IMR-90 (cell line): ENCODE data around the gene IFRD2. TPM values are rescaled to one million over a fixed set of nuclear protein-coding genes. Genes with fewer than 3 reads are reported as not detected.

Experiments used
- ATAC-seq: fragments of 200-7000 bp; cut with Tn5 transposase; 2 replicates; pipeline ENCODE4 v1.9.1; 2020; ENCODE audit warnings: low read depth, mild to moderate bottlenecking, moderate library complexity
- BruUV-seq: library from RNA; stranded (reverse); fragments of 400-500 nt; replicated peaks from 2 replicates; lab custom pipeline; 2021; lab: Mats Ljungman, UMichigan
- CTCF ChIA-PET: fragments of 300-600 bp; formaldehyde crosslinking; extraction: SDS; loops from one replicate; lab custom pipeline; 2021; ENCODE audit warnings: antibody characterized with exemption; lab: Yijun Ruan, JAX
- POLR2A ChIA-PET: fragments of 300-600 bp; sonication (Branson Sonifier 250); formaldehyde crosslinking; loops from one replicate; lab custom pipeline; 2022; ENCODE audit warnings: antibody characterized with exemption; ENCODE audit not compliant: unreplicated experiment; lab: Charles Lee
- DNase-seq: peaks from one replicate; pipeline ENCODE4 v3.0.0; 2013
- H2AFZ ChIP-seq: replicated peaks from 2 replicates; pipeline ENCODE3; 2013; ENCODE audit warnings: low read length, mild to moderate bottlenecking; ENCODE audit not compliant: poor library complexity
- H2AK5ac ChIP-seq: 2 replicates; pipeline ENCODE4 v1.6.1; 2013; ENCODE audit warnings: low read depth, low read length, inconsistent platforms
- H2AK9ac ChIP-seq: replicated peaks from 2 replicates; pipeline ENCODE3; 2013; ENCODE audit warnings: mild to moderate bottlenecking, low read depth, low read length, moderate library complexity; ENCODE audit not compliant: poor library complexity
- H2BK120ac ChIP-seq: 2 replicates; pipeline ENCODE4 v1.6.1; 2013; ENCODE audit warnings: low read depth, low read length, inconsistent platforms
- H2BK15ac ChIP-seq: 3 replicates; pipeline ENCODE4 v1.6.1; 2013; ENCODE audit warnings: low read depth, low read length, inconsistent platforms
- H2BK20ac ChIP-seq: 2 replicates; pipeline ENCODE4 v1.6.1; 2013; ENCODE audit warnings: low read depth, mild to moderate bottlenecking, inconsistent platforms, low read length, moderate library complexity
- H2BK5ac ChIP-seq: 2 replicates; pipeline ENCODE4 v1.6.1; 2013; ENCODE audit warnings: mild to moderate bottlenecking, low read depth, low read length, inconsistent platforms; ENCODE audit not compliant: poor library complexity, severe bottlenecking
- H3K14ac ChIP-seq: replicated peaks from 2 replicates; pipeline ENCODE4 v1.6.1; 2013; ENCODE audit warnings: low read depth, low read length, inconsistent platforms
- H3K18ac ChIP-seq: 2 replicates; pipeline ENCODE4 v1.6.1; 2013; ENCODE audit warnings: low read depth, low read length, control low read depth
- H3K23ac ChIP-seq: 2 replicates; pipeline ENCODE4 v1.6.1; 2013; ENCODE audit warnings: low read depth, low read length, inconsistent platforms
- H3K27ac ChIP-seq: 2 replicates; pipeline ENCODE4 v1.5.1; 2013; ENCODE audit warnings: mild to moderate bottlenecking, control low read depth, low read length; ENCODE audit not compliant: insufficient read depth
- H3K27me3 ChIP-seq: 2 replicates; pipeline ENCODE4 v1.6.1; 2013; ENCODE audit warnings: low read length; ENCODE audit not compliant: control insufficient read depth, insufficient read depth
- H3K36me3 ChIP-seq: 2 replicates; pipeline ENCODE4 v1.6.1; 2013; ENCODE audit warnings: low read length, mixed read lengths; ENCODE audit not compliant: control insufficient read depth, insufficient read depth
- H3K4ac ChIP-seq: 2 replicates; pipeline ENCODE4 v1.6.1; 2013; ENCODE audit warnings: low read depth, low read length, inconsistent platforms
- H3K4me1 ChIP-seq: 2 replicates; pipeline ENCODE4 v1.6.1; 2013; ENCODE audit warnings: low read length, mixed read lengths; ENCODE audit not compliant: control insufficient read depth, insufficient read depth
- H3K4me2 ChIP-seq: 2 replicates; pipeline ENCODE4 v1.6.1; 2013; ENCODE audit warnings: low read depth, mild to moderate bottlenecking, control low read depth, low read length, moderate library complexity
- H3K4me3 ChIP-seq: 2 replicates; pipeline ENCODE4 v1.5.1; 2013; ENCODE audit warnings: low read depth, mild to moderate bottlenecking, control low read depth, low read length, moderate library complexity; ENCODE audit not compliant: insufficient read depth
- H3K56ac ChIP-seq: 2 replicates; pipeline ENCODE4 v1.6.1; 2013; ENCODE audit warnings: low read length, inconsistent platforms; ENCODE audit not compliant: insufficient read depth; ENCODE audit errors: extremely low read depth
- H3K79me1 ChIP-seq, 2 experiments: 2 replicates each; pipeline ENCODE4 v1.6.1; 2013; ENCODE audit warnings: low read length in 2 of 2, inconsistent platforms in 1 of 2, low read depth in 1 of 2
- H3K9ac ChIP-seq: 2 replicates; pipeline ENCODE4 v1.6.1; 2013; ENCODE audit warnings: low read depth, low read length, control low read depth
- H3K9me1 ChIP-seq: 2 replicates; pipeline ENCODE4 v1.6.1; 2013; ENCODE audit warnings: low read length, inconsistent platforms; ENCODE audit not compliant: insufficient read depth
- H3K9me3 ChIP-seq: 2 replicates; pipeline ENCODE4 v1.6.1; 2013; ENCODE audit warnings: low read length; ENCODE audit not compliant: control insufficient read depth, insufficient read depth
- H4K20me1 ChIP-seq: 2 replicates; pipeline ENCODE4 v1.6.1; 2013; ENCODE audit warnings: low read length, inconsistent platforms; ENCODE audit not compliant: insufficient read depth
- H4K5ac ChIP-seq: 2 replicates; pipeline ENCODE4 v1.6.1; 2013; ENCODE audit warnings: mild to moderate bottlenecking, low read depth, low read length, control low read depth
- H4K8ac ChIP-seq, 2 experiments: 2 replicates each; pipeline ENCODE4 v1.6.1; 2013; ENCODE audit warnings: low read depth in 2 of 2, low read length in 2 of 2, control low read depth in 1 of 2, inconsistent platforms in 1 of 2
- H4K91ac ChIP-seq: 2 replicates; pipeline ENCODE4 v1.6.1; 2013; ENCODE audit warnings: low read depth, low read length, inconsistent platforms; ENCODE audit not compliant: insufficient read depth
- BHLHE40 ChIP-seq: fragments of 150-350 bp; IDR thresholded peaks from 2 replicates; pipeline ENCODE4 v1.6.1; 2016; ENCODE audit warnings: mild to moderate bottlenecking, low read depth, low read length
- CEBPB ChIP-seq: IDR thresholded peaks from 2 replicates; pipeline ENCODE4 v1.6.1; 2012; ENCODE audit warnings: low read depth, low read length, improper control_type of control experiment
- CHD1 ChIP-seq: IDR thresholded peaks from 2 replicates; pipeline ENCODE4 v1.6.1; 2012; ENCODE audit warnings: low read depth, low read length, improper control_type of control experiment
- MAFK ChIP-seq: IDR thresholded peaks from 2 replicates; pipeline ENCODE4 v1.6.1; 2012; ENCODE audit warnings: low read depth, low read length, improper control_type of control experiment
- RAD21 ChIP-seq: IDR thresholded peaks from 2 replicates; pipeline ENCODE4 v1.6.1; 2012; ENCODE audit warnings: low read length, improper control_type of control experiment
- RCOR1 ChIP-seq: IDR thresholded peaks from 2 replicates; pipeline ENCODE4 v1.6.1; 2012; ENCODE audit warnings: mild to moderate bottlenecking, low read length, improper control_type of control experiment; ENCODE audit not compliant: insufficient replicate concordance
- RFX5 ChIP-seq: IDR thresholded peaks from 2 replicates; pipeline ENCODE4 v1.8.0; 2012; ENCODE audit warnings: low read depth, mild to moderate bottlenecking, low read length, moderate library complexity
- WGBS, 2 experiments: methylation state at CpG; one replicate each; pipeline versions ENCODE4 v1.1.5 to v1.1.7; 2013; ENCODE audit warnings: missing lambda C conversion rate in 2 of 2; ENCODE audit not compliant: insufficient read length in 1 of 2; ENCODE audit errors: extremely low coverage in 2 of 2; 5-methylcytosine and 5-hydroxymethylcytosine counted together
- dilution Hi-C: fragments of 300-500 bp; cut with HindIII; formaldehyde crosslinking; loops from one replicate; pipeline ENCODE4 v1.14.3; 2018; ENCODE audit warnings: low sequenced_read_pairs; ENCODE audit not compliant: unreplicated experiment
- in situ Hi-C: fragments of 300-500 bp; cut with MboI; formaldehyde crosslinking; loops from 3 replicates; pipeline ENCODE4 v1.14.3; 2019; ENCODE audit warnings: low sequenced_read_pairs, inconsistent platforms, mixed read lengths
- intact Hi-C: fragments of 100-400 bp; cut with micrococcal nuclease; formaldehyde crosslinking; loops from 2 replicates; pipeline ENCODE4 v1.10.0; 2022
- polyA plus RNA-seq, 3 experiments: library from polyadenylated mRNA; depleted of rRNA; stranded (reverse); fragments of >200 nt; gene quantifications; 2 replicates each; pipeline ENCODE4 v1.2.3, GENCODE V29; 2012; ENCODE audit warnings: low replicate concordance in 1 of 3
- total RNA-seq: library from RNA; depleted of rRNA; stranded (reverse); fragments of >200 nt; gene quantifications from 2 replicates; pipeline ENCODE4 v1.2.3, GENCODE V29; 2012
- TF ChIP-seq, protein P1 (sequence below): conservative IDR thresholded peaks from 2 replicates; pipeline ENCODE4 v1.5.1; 2012; ENCODE audit warnings: mild to moderate bottlenecking, low read depth, low read length, improper control_type of control experiment
- TF ChIP-seq, protein P2 (sequence below): fragments of 150-350 bp; IDR thresholded peaks from 2 replicates; pipeline ENCODE4 v1.6.1; 2017; ENCODE audit warnings: mild to moderate bottlenecking, antibody characterized with exemption, low read length, low read depth

Gene IFRD2
- total and polyA plus RNA-seq, 2 of the 4 experiments (the other 2 are of a cell fraction): 52.7 to 79.1 TPM

DNA sequence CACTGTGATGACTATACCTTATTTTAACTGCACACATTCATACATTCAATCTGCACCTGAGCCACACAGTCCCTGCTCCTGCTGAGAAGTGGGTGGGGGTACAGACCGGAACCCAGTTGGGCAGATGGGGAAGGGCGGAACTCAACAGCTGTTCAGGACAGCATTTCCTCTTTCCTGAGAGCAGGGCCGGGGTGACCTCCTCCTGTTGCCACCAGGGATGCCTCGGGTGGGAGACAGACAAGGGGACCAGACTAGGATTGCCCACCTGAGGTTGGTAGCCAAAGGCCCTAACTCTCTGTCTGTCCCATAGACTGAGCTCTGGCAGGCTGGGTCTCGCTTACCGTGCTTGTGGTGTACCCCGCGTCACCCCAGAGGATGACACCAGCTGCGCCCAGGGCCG is 26.4 kb upstream of the IFRD2 start (continued):
- TF ChIP-seq RFX5: no peak
- no peak for TF ChIP-seq CHD1

DNA sequence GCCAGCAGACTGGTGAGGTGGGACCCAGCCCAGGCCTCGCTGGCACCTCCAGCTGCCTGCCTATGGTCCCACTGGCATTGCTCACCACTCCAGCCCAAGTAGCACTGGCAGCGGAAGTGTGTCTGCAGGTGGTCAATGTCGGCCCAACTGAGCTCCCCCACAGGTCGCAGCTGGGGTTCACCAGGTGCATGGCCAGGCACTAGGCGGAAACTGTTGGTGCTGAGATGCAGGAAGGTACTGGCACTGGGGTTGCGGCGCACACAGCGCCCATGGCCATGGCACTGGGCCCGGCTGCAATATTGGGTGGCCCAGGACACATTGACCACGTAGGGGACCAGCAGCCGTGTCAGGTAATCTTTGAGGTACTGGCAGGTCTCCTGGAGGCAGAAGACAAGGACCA is 25.9 kb upstream of the IFRD2 start:
- H3K9me1 ChIP-seq: peaks cover 23% of the 10 kb centered on the region
- in situ Hi-C loops: no loop called here
- CTCF ChIA-PET: no interaction called here

More for the DNA sequence above, 25.9 kb upstream of the IFRD2 start:
- dilution Hi-C loops: no loop called here
- no peak overlapping the region for H3K27ac ChIP-seq
- ATAC-seq (no peak), DNase-seq (no peak)
- no peak overlapping the region for H4K5ac ChIP-seq
- H3K4me2 ChIP-seq: no peak overlapping the region
- BruUV-seq: TSS peak; percentile 38
- no peak overlapping the region for H3K4me3 ChIP-seq
- WGBS, 2 experiments: 95% methylated on average over 10 of the region's 11 CpGs; no CpG with 5 or more reads in 1 of the 2 experiments
- POLR2A ChIA-PET: no interaction called here
- H3K27me3 ChIP-seq: no peaks in the 10 kb centered on the region
- intact Hi-C loops: no loop called here
- H2AK5ac ChIP-seq: no peak overlapping the region
- H3K56ac ChIP-seq: no peak overlapping the region
- H2BK20ac ChIP-seq: no peak overlapping the region
- peaks cover 25% of the 10 kb centered on the region for H3K4me1 ChIP-seq
- H3K23ac ChIP-seq: no peak overlapping the region
- no peak overlapping the region for H3K14ac ChIP-seq
- no peak overlapping the region for H4K8ac ChIP-seq
- 0 out of 2 replicates have a peak, but pooled peaks cover 18% of the 10 kb centered on the region for H4K20me1 ChIP-seq
- H3K9me3 ChIP-seq: no peaks in the 10 kb centered on the region
- no peak overlapping the region for H2BK5ac ChIP-seq
- H3K36me3 ChIP-seq: peaks cover 38% of the 10 kb centered on the region
- H2AFZ ChIP-seq: no peak overlapping the region
- TF ChIP-seq, protein P1, sequence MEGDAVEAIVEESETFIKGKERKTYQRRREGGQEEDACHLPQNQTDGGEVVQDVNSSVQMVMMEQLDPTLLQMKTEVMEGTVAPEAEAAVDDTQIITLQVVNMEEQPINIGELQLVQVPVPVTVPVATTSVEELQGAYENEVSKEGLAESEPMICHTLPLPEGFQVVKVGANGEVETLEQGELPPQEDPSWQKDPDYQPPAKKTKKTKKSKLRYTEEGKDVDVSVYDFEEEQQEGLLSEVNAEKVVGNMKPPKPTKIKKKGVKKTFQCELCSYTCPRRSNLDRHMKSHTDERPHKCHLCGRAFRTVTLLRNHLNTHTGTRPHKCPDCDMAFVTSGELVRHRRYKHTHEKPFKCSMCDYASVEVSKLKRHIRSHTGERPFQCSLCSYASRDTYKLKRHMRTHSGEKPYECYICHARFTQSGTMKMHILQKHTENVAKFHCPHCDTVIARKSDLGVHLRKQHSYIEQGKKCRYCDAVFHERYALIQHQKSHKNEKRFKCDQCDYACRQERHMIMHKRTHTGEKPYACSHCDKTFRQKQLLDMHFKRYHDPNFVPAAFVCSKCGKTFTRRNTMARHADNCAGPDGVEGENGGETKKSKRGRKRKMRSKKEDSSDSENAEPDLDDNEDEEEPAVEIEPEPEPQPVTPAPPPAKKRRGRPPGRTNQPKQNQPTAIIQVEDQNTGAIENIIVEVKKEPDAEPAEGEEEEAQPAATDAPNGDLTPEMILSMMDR: no peak
- no peak for TF ChIP-seq RCOR1
- no peak for TF ChIP-seq CEBPB
- TF ChIP-seq CHD1: no peak
- no peak for TF ChIP-seq MAFK
- TF ChIP-seq, protein P2, sequence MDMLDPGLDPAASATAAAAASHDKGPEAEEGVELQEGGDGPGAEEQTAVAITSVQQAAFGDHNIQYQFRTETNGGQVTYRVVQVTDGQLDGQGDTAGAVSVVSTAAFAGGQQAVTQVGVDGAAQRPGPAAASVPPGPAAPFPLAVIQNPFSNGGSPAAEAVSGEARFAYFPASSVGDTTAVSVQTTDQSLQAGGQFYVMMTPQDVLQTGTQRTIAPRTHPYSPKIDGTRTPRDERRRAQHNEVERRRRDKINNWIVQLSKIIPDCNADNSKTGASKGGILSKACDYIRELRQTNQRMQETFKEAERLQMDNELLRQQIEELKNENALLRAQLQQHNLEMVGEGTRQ: no peak
- TF ChIP-seq BHLHE40: no peak
- TF ChIP-seq RAD21: no peak
- H3K9ac ChIP-seq: no peak overlapping the region
- H3K4ac ChIP-seq: no peak overlapping the region
- peaks cover 29 to 57% of the 10 kb centered on the region in 2 experiments for H3K79me1 ChIP-seq
- no peak overlapping the region for H2BK15ac ChIP-seq
- no peak overlapping the region for H3K18ac ChIP-seq
- no peak overlapping the region for H4K91ac ChIP-seq
- H2AK9ac ChIP-seq: no peak overlapping the region
- H2BK120ac ChIP-seq: no peak overlapping the region
